Activated CD8-positive, alpha-beta memory T cell treated with anti-CD3 and anti-CD28 coated beads, Interleukin-2, amount 50 U/mL, for 1 hour (primary cell): ENCODE results near the gene KIF12.
"Not testable (repeated sequence)": the region's sequence is repeated elsewhere in the genome, so short reads cannot be mapped to it uniquely, and the experiment has no call there.

Experiments used
- DNase-seq: peaks from one replicate; pipeline ENCODE4 v3.0.0-alpha.2; 2020; ENCODE audit errors: extremely low read depth

The KIF12 gene

GRCh38 chr9:114098936-114099668 is at the start of gene KIF12:
Gene KIF12, minus strand, starts transcription at chr9:114099292. Its CDS starts 16 bp downstream, at chr9:114099276.
- DNase-seq, result no peak

GRCh38 chr9:114146735-114147134 is 47.6 kb upstream of the KIF12 start:
- DNase-seq, result no peak

GRCh38 chr9:114143234-114143633 is 44.1 kb upstream of the KIF12 start:
- no peak for DNase-seq

GRCh38 chr9:114141553-114142402 is 42.7 kb upstream of the KIF12 start:
- DNase-seq, result no peak

- no peak for DNase-seq
These were observed 41.8 kb upstream of the KIF12 start for GRCh38 chr9:114140850-114141249.

GRCh38 chr9:114140401-114140800 is 41.3 kb upstream of the KIF12 start:
- DNase-seq, result no peak

GRCh38 chr9:114139071-114139470 is 40.0 kb upstream of the KIF12 start:
- no peak for DNase-seq

GRCh38 chr9:114138552-114138971 is 39.5 kb upstream of the KIF12 start:
- no peak for DNase-seq

- DNase-seq, result no peak
These were observed 38.7 kb upstream of the KIF12 start for GRCh38 chr9:114137831-114138230.

GRCh38 chr9:114134827-114135396 is 35.8 kb upstream of the KIF12 start:
- no peak for DNase-seq

- DNase-seq, result no peak
These were observed 33.4 kb upstream of the KIF12 start for GRCh38 chr9:114132550-114132918.

- DNase-seq, result no peak
These were observed 32.9 kb upstream of the KIF12 start for GRCh38 chr9:114131808-114132549.

- no peak for DNase-seq
These were observed 31.7 kb upstream of the KIF12 start for GRCh38 chr9:114130624-114131277.

GRCh38 chr9:114130141-114130540 is 31.0 kb upstream of the KIF12 start:
- DNase-seq, result no peak

- DNase-seq, result not testable (repeated sequence)
These were observed 29.7 kb upstream of the KIF12 start for GRCh38 chr9:114128759-114129158.

GRCh38 chr9:114126247-114127060 is 27.4 kb upstream of the KIF12 start:
- DNase-seq, result no peak

GRCh38 chr9:114125476-114126013 is 26.5 kb upstream of the KIF12 start:
- DNase-seq, result no peak

GRCh38 chr9:114124666-114125475 is 25.8 kb upstream of the KIF12 start:
- no peak for DNase-seq

- no peak for DNase-seq
These were observed 25.0 kb upstream of the KIF12 start for GRCh38 chr9:114124138-114124537.
